ENCODE results near the gene CCDC171. TPM values are rescaled to one million over a fixed set of nuclear protein-coding genes. Genes with fewer than 3 reads are reported as not detected.
"Not testable (repeated sequence)": the region's sequence is repeated elsewhere in the genome, so short reads cannot be mapped to it uniquely, and the experiment has no call there.

Gene CCDC171
- total RNA-seq, 1 donor from 2014 or later: 1.8 TPM

- Histone ChIP-seq H3K4me1 (no peaks in the 10 kb centered on the region), H3K4me3 (no peak overlapping the region), H3K9me3 (replicated peaks) (no peaks in the 10 kb centered on the region), H3K27ac (replicated peaks) (no peak overlapping the region), H3K36me3 (no peaks in the 10 kb centered on the region), H3K27me3 (ENCODE audit: low read depth) (no peaks in the 10 kb centered on the region)
- no peak for DNase-seq
- intact Hi-C loops (cut with micrococcal nuclease): no loop called here
- TF ChIP-seq, protein P1, sequence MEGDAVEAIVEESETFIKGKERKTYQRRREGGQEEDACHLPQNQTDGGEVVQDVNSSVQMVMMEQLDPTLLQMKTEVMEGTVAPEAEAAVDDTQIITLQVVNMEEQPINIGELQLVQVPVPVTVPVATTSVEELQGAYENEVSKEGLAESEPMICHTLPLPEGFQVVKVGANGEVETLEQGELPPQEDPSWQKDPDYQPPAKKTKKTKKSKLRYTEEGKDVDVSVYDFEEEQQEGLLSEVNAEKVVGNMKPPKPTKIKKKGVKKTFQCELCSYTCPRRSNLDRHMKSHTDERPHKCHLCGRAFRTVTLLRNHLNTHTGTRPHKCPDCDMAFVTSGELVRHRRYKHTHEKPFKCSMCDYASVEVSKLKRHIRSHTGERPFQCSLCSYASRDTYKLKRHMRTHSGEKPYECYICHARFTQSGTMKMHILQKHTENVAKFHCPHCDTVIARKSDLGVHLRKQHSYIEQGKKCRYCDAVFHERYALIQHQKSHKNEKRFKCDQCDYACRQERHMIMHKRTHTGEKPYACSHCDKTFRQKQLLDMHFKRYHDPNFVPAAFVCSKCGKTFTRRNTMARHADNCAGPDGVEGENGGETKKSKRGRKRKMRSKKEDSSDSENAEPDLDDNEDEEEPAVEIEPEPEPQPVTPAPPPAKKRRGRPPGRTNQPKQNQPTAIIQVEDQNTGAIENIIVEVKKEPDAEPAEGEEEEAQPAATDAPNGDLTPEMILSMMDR (IDR thresholded peaks at IDR 0.05; ENCODE audit: borderline replicate concordance): no peak
These were observed 216.7 kb downstream of the CCDC171 start for GRCh38 chr9:15769547-15769946.

GRCh38 chr9:15778861-15779260 lies 226.0 kb downstream of the CCDC171 start:
- Histone ChIP-seq H3K36me3 (no peaks in the 10 kb centered on the region), H3K27me3 (ENCODE audit: low read depth) (no peaks in the 10 kb centered on the region), H3K9me3 (replicated peaks) (no peaks in the 10 kb centered on the region), H3K4me3 (no peak overlapping the region), H3K27ac (replicated peaks) (no peak overlapping the region), H3K4me1 (no peaks in the 10 kb centered on the region)
- DNase-seq: no peak
- intact Hi-C loops (cut with micrococcal nuclease): no loop called here
- TF ChIP-seq, protein P1 (IDR thresholded peaks at IDR 0.05; ENCODE audit: borderline replicate concordance): no peak

- intact Hi-C loops (cut with micrococcal nuclease): no loop called here
- H3K27ac ChIP-seq (replicated peaks): no peak overlapping the region
- H3K4me1 ChIP-seq: no peaks in the 10 kb centered on the region
- no peaks in the 10 kb centered on the region for H3K27me3 ChIP-seq (ENCODE audit: low read depth)
- H3K4me3 ChIP-seq: no peak overlapping the region
- TF ChIP-seq, protein P1 (IDR thresholded peaks at IDR 0.05; ENCODE audit: borderline replicate concordance): no peak
- H3K9me3 ChIP-seq (replicated peaks): no peaks in the 10 kb centered on the region
- no peaks in the 10 kb centered on the region for H3K36me3 ChIP-seq
- no peak for DNase-seq
These were observed 229.3 kb downstream of the CCDC171 start for GRCh38 chr9:15782106-15782505.

GRCh38 chr9:15785584-15785983 lies 232.7 kb downstream of the CCDC171 start:
- no peaks in the 10 kb centered on the region for H3K27me3 ChIP-seq (ENCODE audit: low read depth)
- no peak overlapping the region for H3K4me3 ChIP-seq
- intact Hi-C loops (cut with micrococcal nuclease): no loop called here
- no peak overlapping the region for H3K27ac ChIP-seq (replicated peaks)
- no peak for DNase-seq
- H3K9me3 ChIP-seq (replicated peaks): peaks cover 3% of the 10 kb centered on the region
- TF ChIP-seq, protein P1 (IDR thresholded peaks at IDR 0.05; ENCODE audit: borderline replicate concordance): no peak
- H3K36me3 ChIP-seq: peaks cover 6% of the 10 kb centered on the region
- H3K4me1 ChIP-seq: no peaks in the 10 kb centered on the region

DNA sequence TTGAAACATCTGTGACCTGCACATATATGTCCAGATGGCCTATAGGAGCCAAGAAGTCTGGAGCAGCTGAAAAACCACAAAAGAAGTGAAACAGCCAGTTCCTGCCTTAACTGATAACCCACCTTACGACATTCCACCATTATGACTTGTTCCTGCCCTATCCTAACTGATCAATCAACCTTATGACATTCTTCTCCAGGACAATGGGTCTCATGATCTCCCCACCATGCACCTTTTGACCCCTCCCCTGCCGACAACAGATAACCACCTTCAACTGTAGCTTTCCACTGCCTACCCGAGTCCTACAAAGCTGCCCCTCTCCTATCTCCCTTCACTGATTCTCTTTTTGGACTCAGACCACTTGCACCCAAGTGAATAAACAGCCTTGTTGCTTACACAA lies 233.8 kb downstream of the CCDC171 start:
- intact Hi-C loops (cut with micrococcal nuclease): no loop called here
- TF ChIP-seq, protein P1 (IDR thresholded peaks at IDR 0.05; ENCODE audit: borderline replicate concordance): no peak
- H3K27me3 ChIP-seq (ENCODE audit: low read depth): no peaks in the 10 kb centered on the region
- H3K36me3 ChIP-seq: peaks cover 6% of the 10 kb centered on the region
- H3K4me3 ChIP-seq: no peak overlapping the region
- peaks cover 7% of the 10 kb centered on the region for H3K9me3 ChIP-seq (replicated peaks)
- H3K27ac ChIP-seq (replicated peaks): no peak overlapping the region
- DNase-seq: no peak
- no peaks in the 10 kb centered on the region for H3K4me1 ChIP-seq

DNA sequence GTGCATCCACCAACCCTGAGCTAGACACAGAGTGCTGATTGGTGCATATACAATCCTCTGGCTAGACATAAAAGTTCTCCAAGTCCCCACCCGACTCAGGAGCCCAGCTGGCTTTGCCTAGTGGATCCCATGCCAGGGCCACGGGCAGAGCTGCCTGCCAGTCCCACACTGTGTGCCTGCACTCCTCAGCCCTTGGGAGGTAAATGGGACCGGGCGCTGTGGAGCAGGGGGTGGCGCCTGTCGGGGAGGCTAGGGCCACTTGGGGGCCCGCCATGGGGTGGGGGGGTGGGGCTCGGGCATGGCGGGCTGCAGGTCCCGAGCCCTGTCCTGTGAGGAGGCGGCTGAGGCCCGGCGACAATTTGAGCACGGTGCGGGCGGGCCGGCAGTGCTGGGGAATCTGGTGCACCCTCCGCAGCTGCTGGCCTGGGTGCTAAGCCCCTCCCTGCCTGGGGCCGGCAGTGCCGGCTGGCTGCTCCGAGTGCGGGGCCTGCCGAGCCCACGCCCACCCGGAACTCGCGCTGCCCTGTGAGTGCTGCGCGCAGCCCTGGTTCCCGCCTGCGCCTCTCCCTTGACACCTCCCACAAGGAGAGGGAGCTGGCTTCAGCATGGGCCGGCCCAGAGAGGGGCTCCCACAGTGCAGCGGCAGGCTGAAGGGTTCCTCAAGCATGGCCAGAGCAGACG lies 257.5 kb downstream of the CCDC171 start:
- intact Hi-C loops (cut with micrococcal nuclease); DNase-seq; H3K27me3 ChIP-seq (ENCODE audit: low read depth); H3K4me1 ChIP-seq; H3K36me3 ChIP-seq; H3K27ac ChIP-seq (replicated peaks); H3K4me3 ChIP-seq: not testable (repeated sequence)
- H3K9me3 ChIP-seq (replicated peaks): peaks cover 41% of the 10 kb centered on the region
